Measurements from ENCODE around the gene AGTPBP1. TPM values are rescaled to one million over a fixed set of nuclear protein-coding genes. Genes with fewer than 3 reads are reported as not detected.

AGTPBP1 gene
- total RNA-seq, 4 donors from 2014 or later = 3.7 to 18.1 (median 11.4) TPM

DNA sequence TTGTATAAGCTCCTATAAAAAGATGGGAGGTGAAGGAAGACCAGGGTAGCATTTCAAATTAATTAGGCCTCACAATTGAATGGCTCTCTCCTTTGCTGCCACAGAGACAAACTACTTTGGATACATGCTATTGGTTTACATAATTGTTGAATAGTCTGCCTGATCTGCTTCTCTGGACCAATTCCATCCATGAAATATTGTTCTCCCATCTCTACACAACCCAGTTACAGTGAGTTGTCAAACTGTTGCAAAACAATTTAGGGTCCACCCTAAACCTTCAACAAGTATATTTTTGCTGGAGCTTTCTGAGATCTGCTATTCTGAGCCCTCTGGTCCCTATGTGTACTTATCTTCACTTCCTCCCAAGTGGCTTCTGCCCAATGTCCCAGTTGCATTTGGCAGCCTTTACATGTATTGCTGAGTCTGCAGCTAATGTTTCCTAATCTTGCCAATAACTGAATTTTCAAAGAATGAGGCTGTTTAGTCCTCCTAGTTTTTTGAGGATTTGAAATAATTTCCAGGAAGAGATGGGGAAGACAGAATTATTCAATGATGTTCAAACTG lies 38.9 kb downstream of the AGTPBP1 start:
- Histone ChIP-seq H3K36me3 (no peaks in the 10 kb centered on the region), H3K4me3 (no peak overlapping the region), H3K27ac (no peak overlapping the region), H3K4me1 (no peaks in the 10 kb centered on the region), H3K9me3 (no peaks in the 10 kb centered on the region), H3K27me3 (no peaks in the 10 kb centered on the region)
- TF ChIP-seq, protein P1, sequence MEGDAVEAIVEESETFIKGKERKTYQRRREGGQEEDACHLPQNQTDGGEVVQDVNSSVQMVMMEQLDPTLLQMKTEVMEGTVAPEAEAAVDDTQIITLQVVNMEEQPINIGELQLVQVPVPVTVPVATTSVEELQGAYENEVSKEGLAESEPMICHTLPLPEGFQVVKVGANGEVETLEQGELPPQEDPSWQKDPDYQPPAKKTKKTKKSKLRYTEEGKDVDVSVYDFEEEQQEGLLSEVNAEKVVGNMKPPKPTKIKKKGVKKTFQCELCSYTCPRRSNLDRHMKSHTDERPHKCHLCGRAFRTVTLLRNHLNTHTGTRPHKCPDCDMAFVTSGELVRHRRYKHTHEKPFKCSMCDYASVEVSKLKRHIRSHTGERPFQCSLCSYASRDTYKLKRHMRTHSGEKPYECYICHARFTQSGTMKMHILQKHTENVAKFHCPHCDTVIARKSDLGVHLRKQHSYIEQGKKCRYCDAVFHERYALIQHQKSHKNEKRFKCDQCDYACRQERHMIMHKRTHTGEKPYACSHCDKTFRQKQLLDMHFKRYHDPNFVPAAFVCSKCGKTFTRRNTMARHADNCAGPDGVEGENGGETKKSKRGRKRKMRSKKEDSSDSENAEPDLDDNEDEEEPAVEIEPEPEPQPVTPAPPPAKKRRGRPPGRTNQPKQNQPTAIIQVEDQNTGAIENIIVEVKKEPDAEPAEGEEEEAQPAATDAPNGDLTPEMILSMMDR (IDR thresholded peaks at IDR 0.05) = no peak
- TF ChIP-seq POLR2A (IDR thresholded peaks at IDR 0.05) = no peak
- no peak for DNase-seq
- intact Hi-C loops (cut with DNase I) = no loop called here

DNA sequence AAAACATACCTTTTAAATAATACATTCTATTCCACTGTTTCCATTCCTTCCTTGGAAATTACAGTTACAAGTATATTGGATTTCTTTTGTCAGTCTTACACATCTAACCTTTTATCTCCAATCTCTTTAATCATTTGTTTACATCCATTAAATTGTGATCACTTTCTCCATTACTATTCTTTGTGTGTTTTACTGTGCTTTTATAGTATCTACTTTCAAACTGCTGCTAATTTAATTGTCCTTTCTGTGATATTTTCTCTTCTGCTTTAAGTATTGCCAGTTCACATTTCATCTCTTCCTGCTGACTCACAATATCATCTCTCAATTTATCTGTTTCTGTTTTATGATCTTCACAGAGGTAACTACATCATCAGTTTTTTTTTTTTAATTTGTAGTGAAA lies 39.6 kb downstream of the AGTPBP1 start:
- intact Hi-C loops (cut with DNase I) = no loop called here
- Histone ChIP-seq H3K27ac (no peak overlapping the region), H3K36me3 (no peaks in the 10 kb centered on the region), H3K4me1 (no peaks in the 10 kb centered on the region), H3K4me3 (no peak overlapping the region), H3K9me3 (no peaks in the 10 kb centered on the region), H3K27me3 (no peaks in the 10 kb centered on the region)
- TF ChIP-seq, protein P1 (IDR thresholded peaks at IDR 0.05) = no peak
- TF ChIP-seq POLR2A (IDR thresholded peaks at IDR 0.05) = no peak
- no peak for DNase-seq

DNA sequence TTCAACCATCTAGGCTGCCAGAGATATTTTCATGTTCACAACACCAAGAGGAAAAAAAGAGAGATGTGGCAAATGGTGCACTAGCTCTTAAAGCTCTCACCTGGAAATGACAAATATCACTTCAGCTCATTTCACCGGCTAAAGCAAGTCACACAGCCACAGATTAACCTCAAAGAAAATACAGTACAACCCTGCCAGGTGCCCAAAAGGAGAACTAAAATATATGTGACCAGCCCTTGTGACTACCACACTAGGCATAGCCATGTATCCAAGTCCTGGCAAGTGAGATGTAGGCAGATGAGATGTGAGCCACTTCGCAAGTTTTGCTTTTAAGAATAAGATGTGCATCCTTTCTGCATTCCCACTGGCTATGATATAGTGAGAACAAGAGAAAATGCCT lies 41.4 kb downstream of the AGTPBP1 start:
- H3K4me1 ChIP-seq = no peaks in the 10 kb centered on the region
- intact Hi-C loops (cut with DNase I) = no loop called here
- TF ChIP-seq POLR2A (IDR thresholded peaks at IDR 0.05) = no peak
- TF ChIP-seq, protein P1 (IDR thresholded peaks at IDR 0.05) = no peak
- no peaks in the 10 kb centered on the region for H3K27me3 ChIP-seq
- no peak overlapping the region for H3K27ac ChIP-seq
- 79 to 88% methylated on average over 2 of the region's 2 CpGs for WGBS, 2 donors
- H3K9me3 ChIP-seq = no peaks in the 10 kb centered on the region
- no peak overlapping the region for H3K4me3 ChIP-seq
- no peak for DNase-seq
- H3K36me3 ChIP-seq = no peaks in the 10 kb centered on the region

DNA sequence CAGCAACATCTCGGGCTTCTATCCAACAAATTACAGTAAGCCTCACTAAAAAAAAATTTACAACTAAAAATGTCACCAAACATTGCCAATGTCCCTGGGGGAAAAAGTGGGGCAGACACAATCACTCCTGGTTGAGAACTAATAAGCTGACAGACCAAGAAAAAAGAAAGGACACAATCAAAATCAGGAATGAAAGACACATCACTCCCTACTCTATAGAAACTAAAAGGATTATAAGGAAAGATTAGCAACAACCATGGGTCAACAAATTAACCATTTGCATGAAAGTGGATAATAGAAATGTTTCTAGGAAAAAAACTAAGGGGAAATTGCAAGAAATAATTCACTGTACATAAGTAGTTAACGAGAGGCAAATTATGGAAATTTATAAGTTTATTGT lies 53.4 kb downstream of the AGTPBP1 start:
- H3K4me1 ChIP-seq = no peaks in the 10 kb centered on the region
- H3K27me3 ChIP-seq = no peaks in the 10 kb centered on the region
- no peak for DNase-seq
- no peak overlapping the region for H3K27ac ChIP-seq
- WGBS, 2 donors = 86 to 91% methylated on average over 2 of the region's 2 CpGs
- intact Hi-C loops (cut with DNase I) = no loop called here
- peaks cover 0 to 8% (median 0%) of the 10 kb centered on the region in 3 donors for H3K36me3 ChIP-seq
- no peak overlapping the region for H3K4me3 ChIP-seq
- no peaks in the 10 kb centered on the region for H3K9me3 ChIP-seq
- TF ChIP-seq POLR2A (IDR thresholded peaks at IDR 0.05) = no peak
- TF ChIP-seq, protein P1 (IDR thresholded peaks at IDR 0.05) = no peak

DNA sequence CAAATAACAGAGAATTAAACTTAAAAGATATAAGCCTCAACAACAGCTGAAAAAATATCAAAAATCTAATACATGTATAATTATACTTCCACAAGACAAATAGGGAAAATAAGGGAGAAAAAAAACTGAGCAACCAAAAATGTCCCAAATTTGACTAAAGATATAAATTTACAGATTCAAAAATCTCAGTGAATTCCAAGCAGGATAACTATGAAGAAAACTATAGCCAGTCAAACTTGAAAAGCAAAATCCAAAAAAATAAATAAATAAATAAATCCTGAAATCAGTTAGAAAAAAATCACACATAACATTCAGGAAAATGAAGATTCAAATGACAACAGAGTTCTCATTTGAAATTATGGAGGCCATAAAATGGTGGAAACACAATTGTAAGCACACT lies 56.7 kb downstream of the AGTPBP1 start:
- DNase-seq = no peak
- Histone ChIP-seq H3K27me3 (no peaks in the 10 kb centered on the region), H3K9me3 (no peaks in the 10 kb centered on the region), H3K27ac (no peak overlapping the region), H3K36me3 (no peaks in the 10 kb centered on the region), H3K4me1 (no peaks in the 10 kb centered on the region), H3K4me3 (no peak overlapping the region)
- TF ChIP-seq POLR2A (IDR thresholded peaks at IDR 0.05) = no peak
- TF ChIP-seq, protein P1 (IDR thresholded peaks at IDR 0.05) = no peak
- intact Hi-C loops (cut with DNase I) = no loop called here
